ENCODE results near the gene SYCP2.

The SYCP2 gene

DNA sequence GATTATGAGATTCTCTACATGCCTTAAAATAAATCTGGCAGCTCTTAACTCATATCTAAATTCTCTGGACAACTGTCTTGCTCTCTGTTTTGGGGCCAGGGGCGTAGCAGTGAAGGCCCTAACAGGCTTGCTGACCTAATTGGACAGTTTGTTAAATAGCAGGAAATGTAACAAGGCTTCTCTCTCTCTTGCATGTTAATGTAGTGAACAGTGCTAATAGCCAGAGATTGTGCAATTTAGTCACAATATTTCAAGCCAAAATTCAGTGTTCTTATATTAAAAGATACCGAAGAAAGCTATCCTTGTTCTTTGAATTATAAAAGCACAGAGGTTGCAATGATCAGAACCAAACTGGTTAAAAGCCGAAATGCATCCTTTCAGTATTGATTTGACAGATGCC is 3.7 kb upstream of the SYCP2 start:
- peaks cover 6% of the 10 kb centered on the region for H3K36me3 ChIP-seq (ENCODE audit: insufficient read depth, insufficient read length, low read length)
- H3K4me1 ChIP-seq (ENCODE audit: insufficient read depth, insufficient read length), result peaks cover 7% of the 10 kb centered on the region
- no peak overlapping the region for H3K4me3 ChIP-seq (ENCODE audit: insufficient read length, low read depth)
- H3K27me3 ChIP-seq (ENCODE audit: insufficient read depth, insufficient read length), result peaks cover 15% of the 10 kb centered on the region
- DNase-seq (ENCODE audit: low read depth, low spot score), result no peak
- H3K9ac ChIP-seq (ENCODE audit: insufficient read length, low read depth), result no peak overlapping the region
- peaks cover 6% of the 10 kb centered on the region; the same call in 1 of the 2 replicates for H3K9me3 ChIP-seq (ENCODE audit: insufficient read depth, low read length)
- TF ChIP-seq SUZ12 (IDR thresholded peaks at IDR 0.05; ENCODE audit: extremely low read depth, insufficient read depth, insufficient read length) (no peak), YY1 (IDR thresholded peaks at IDR 0.05; ENCODE audit: insufficient read depth, insufficient read length) (no peak), ZNF274 (IDR thresholded peaks at IDR 0.05; ENCODE audit: low read depth, low read length) (no peak)

DNA sequence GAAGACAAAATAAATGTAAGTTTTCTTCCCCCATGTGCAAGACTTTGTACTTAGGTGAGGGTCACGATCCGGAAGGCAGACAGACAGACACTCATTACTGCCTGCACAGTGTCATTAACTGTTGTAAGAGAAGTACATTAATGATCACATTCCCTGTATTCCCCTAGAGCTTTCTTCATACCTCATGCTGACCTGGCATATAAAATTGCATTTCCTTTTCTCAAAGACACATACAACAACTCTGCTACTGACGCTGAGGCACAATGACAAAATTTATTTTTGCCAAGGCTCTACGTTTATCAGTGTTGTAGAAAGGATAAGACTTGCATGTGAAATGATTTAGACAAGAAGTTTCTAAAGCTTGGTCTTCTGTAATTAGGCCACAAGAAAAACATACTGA is 3.0 kb upstream of the SYCP2 start:
- no peak for TF ChIP-seq YY1 (IDR thresholded peaks at IDR 0.05; ENCODE audit: insufficient read depth, insufficient read length)
- no peak for TF ChIP-seq SUZ12 (IDR thresholded peaks at IDR 0.05; ENCODE audit: extremely low read depth, insufficient read depth, insufficient read length)
- TF ChIP-seq ZNF274 (IDR thresholded peaks at IDR 0.05; ENCODE audit: low read depth, low read length), result no peak
- Histone ChIP-seq H3K27me3 (ENCODE audit: insufficient read depth, insufficient read length) (peaks cover 15% of the 10 kb centered on the region), H3K9me3 (ENCODE audit: insufficient read depth, low read length) (peaks cover 6% of the 10 kb centered on the region; the same call in 1 of the 2 replicates), H3K4me3 (ENCODE audit: insufficient read length, low read depth) (no peak overlapping the region), H3K4me1 (ENCODE audit: insufficient read depth, insufficient read length) (peaks cover 7% of the 10 kb centered on the region), H3K9ac (ENCODE audit: insufficient read length, low read depth) (no peak overlapping the region), H3K36me3 (ENCODE audit: insufficient read depth, insufficient read length, low read length) (peaks cover 4% of the 10 kb centered on the region)
- DNase-seq (ENCODE audit: low read depth, low spot score), result no peak

DNA sequence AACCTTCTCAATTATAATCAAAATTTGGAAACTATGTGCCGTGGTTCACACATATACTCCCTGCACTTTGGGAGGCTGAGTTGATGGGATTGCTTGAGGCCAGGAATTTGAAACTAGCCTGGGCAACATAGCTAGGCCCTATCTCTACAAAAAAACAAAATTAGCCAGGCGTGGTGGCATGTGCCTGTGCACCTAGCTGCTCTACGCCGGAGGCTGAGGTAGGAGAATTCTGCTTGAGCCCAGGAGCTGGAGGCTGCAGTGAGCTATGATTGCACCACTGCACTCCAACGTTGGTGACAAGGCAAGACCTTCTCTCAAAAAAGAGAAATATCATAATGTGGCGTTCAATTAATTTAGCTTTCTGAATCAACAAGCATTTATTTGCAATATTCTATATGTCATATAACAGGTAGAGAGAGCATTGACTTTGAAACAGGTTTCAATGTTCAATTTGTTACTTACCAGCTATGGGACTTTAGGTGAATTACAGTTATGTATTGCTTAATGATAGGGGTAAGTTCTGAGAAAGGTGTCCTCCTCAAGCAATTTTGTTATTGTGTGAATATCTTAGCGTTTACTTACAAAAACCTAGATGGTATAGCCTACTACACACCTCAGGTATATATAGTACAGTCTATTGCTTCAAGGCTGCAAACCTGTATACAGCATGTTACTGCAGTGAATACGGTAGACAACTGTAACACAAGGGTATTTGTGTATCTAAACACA is 2.2 kb upstream of the SYCP2 start:
- peaks cover 4% of the 10 kb centered on the region for H3K36me3 ChIP-seq (ENCODE audit: insufficient read depth, insufficient read length, low read length)
- no peak for DNase-seq (ENCODE audit: low read depth, low spot score)
- no peak for TF ChIP-seq ZNF274 (IDR thresholded peaks at IDR 0.05; ENCODE audit: low read depth, low read length)
- TF ChIP-seq SUZ12 (IDR thresholded peaks at IDR 0.05; ENCODE audit: extremely low read depth, insufficient read depth, insufficient read length), result no peak
- no peak for TF ChIP-seq YY1 (IDR thresholded peaks at IDR 0.05; ENCODE audit: insufficient read depth, insufficient read length)
- peaks cover 7% of the 10 kb centered on the region for H3K4me1 ChIP-seq (ENCODE audit: insufficient read depth, insufficient read length)
- H3K4me3 ChIP-seq (ENCODE audit: insufficient read length, low read depth), result no peak overlapping the region
- peaks cover 15% of the 10 kb centered on the region for H3K27me3 ChIP-seq (ENCODE audit: insufficient read depth, insufficient read length)
- no peak overlapping the region for H3K9ac ChIP-seq (ENCODE audit: insufficient read length, low read depth)
- H3K9me3 ChIP-seq (ENCODE audit: insufficient read depth, low read length), result peaks cover 6% of the 10 kb centered on the region; the same call in 1 of the 2 replicates

DNA sequence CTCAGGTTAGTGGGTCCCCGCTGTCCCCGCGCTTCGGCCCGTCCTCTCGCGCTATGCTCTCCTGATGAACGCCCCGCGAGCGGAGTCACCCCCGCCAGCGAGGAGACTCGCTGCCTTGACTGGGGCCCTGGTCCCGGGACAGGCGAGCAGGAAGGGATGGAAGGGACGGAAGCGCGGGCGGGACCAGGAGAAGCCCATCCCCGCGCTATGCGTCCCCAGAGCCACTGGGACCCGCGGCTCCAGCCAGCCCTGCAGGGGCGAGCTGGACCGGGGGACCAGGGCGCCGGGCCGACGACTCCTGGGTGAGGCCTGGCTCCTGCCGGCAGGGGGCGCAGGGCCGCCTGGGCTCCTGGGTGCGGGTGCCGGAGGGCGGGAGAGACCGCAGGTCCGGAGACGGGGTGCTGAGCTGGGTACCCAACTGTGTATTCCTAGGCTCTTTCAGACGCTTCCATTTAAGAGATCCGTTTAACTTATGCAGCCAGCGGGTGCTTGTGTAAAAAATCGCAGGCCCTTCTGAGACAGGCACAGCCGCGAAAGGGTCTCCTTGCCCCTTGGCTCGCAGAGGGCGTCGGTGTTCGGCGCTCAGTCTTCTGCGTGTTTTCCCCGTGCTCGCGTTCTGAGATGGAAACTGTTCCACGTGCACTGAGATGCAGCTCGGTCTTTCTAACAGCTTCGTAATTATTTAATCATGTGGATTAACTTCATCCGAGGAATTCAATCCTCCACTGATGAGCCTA is 580 bp upstream of the SYCP2 start:
- Histone ChIP-seq H3K9me3 (ENCODE audit: insufficient read depth, low read length) (peaks cover 2% of the 10 kb centered on the region; the same call in 1 of the 2 replicates), H3K4me3 (ENCODE audit: insufficient read length, low read depth) (peak overlapping the region; percentile 44), H3K36me3 (ENCODE audit: insufficient read depth, insufficient read length, low read length) (peaks cover 2% of the 10 kb centered on the region), H3K4me1 (ENCODE audit: insufficient read depth, insufficient read length) (peaks cover 2% of the 10 kb centered on the region), H3K9ac (ENCODE audit: insufficient read length, low read depth) (peak overlapping the region; percentile 65), H3K27me3 (ENCODE audit: insufficient read depth, insufficient read length) (peaks cover 11% of the 10 kb centered on the region)
- TF ChIP-seq ZNF274 (IDR thresholded peaks at IDR 0.05; ENCODE audit: low read depth, low read length), result no peak
- no peak for TF ChIP-seq SUZ12 (IDR thresholded peaks at IDR 0.05; ENCODE audit: extremely low read depth, insufficient read depth, insufficient read length)
- no peak for DNase-seq (ENCODE audit: low read depth, low spot score)

DNA sequence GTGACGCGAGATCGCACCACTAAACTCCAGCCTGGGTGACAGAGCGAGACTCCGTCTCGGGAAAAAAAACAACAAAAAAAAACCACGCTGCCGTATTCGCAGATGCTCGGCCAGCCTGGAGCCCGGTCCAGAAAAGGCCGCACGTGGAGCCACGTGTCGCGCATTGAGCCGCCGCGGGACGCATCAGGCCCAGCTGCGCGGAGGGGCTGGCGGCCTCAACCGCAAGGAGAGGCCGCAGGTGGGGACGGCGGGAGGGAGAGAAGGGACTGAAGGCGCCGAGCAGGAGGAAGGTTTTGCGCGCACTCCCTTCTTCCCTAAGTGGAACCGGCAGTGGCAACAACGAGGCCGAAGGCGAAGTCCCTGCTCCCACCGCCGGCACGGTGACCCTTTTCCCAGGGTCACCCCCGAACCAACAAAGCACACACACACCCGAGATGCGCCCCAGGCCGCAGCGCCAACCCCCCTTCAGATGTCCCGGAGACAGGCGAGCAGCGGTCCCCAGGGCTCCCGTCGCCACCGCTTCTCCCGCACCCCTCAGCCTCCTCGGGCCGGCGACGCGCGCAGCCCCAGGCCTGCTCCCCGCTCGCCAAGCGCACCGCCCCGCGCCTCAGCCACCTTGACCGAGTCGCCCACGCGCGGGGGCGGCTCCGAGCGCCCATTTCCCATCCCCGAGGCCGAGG is 681 bp downstream of the SYCP2 start:
- TF ChIP-seq YY1 (IDR thresholded peaks at IDR 0.05; ENCODE audit: insufficient read depth, insufficient read length) (no peak), ZNF274 (IDR thresholded peaks at IDR 0.05; ENCODE audit: low read depth, low read length) (no peak), SUZ12 (IDR thresholded peaks at IDR 0.05; ENCODE audit: extremely low read depth, insufficient read depth, insufficient read length) (no peak)
- no peaks in the 10 kb centered on the region for H3K4me1 ChIP-seq (ENCODE audit: insufficient read depth, insufficient read length)
- no peak for DNase-seq (ENCODE audit: low read depth, low spot score)
- no peak overlapping the region for H3K4me3 ChIP-seq (ENCODE audit: insufficient read length, low read depth)
- H3K36me3 ChIP-seq (ENCODE audit: insufficient read depth, insufficient read length, low read length), result no peaks in the 10 kb centered on the region
- H3K27me3 ChIP-seq (ENCODE audit: insufficient read depth, insufficient read length), result peaks cover 8% of the 10 kb centered on the region
- no peak overlapping the region for H3K9ac ChIP-seq (ENCODE audit: insufficient read length, low read depth)
- H3K9me3 ChIP-seq (ENCODE audit: insufficient read depth, low read length), result no peaks in the 10 kb centered on the region

DNA sequence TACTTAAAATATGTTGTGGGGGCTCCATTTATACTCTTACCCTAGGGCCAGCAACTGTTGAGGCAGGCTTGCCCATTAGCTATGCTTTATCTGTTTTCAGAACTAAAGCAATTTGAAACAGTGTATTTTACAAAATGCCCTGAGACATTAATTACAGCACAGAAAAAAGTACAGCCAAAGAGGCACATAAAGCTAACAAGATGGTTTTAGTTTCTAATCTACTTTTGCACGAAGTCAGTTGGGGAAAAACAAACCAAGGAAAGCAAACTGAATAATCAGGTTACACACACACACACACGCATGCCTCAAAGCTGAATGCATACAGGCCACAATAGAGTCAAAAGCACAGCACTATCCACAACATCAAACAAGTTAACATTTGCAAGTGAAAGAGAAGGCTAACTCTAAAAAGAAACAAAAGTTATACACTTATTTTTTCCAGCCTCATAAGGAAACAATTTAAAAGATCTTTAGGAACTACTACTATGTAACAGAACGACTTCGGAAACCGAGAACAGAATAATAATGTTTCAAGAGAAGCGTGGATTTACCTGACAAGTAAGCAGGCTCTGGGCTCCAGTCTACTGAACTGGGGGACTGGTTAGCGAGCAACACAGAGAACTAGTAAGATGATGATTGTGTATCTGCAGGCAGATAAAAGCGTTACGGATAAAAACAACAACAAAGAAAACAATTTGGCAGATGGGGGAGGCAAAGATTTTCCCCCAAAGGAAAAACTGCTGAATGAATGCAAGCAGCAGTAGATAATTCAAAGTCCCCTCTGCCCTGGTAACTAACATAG is 1.7 kb downstream of the SYCP2 start:
- Histone ChIP-seq H3K9ac (ENCODE audit: insufficient read length, low read depth) (no peak overlapping the region), H3K9me3 (ENCODE audit: insufficient read depth, low read length) (no peaks in the 10 kb centered on the region), H3K4me3 (ENCODE audit: insufficient read length, low read depth) (no peak overlapping the region), H3K27me3 (ENCODE audit: insufficient read depth, insufficient read length) (peaks cover 8% of the 10 kb centered on the region), H3K4me1 (ENCODE audit: insufficient read depth, insufficient read length) (no peaks in the 10 kb centered on the region), H3K36me3 (ENCODE audit: insufficient read depth, insufficient read length, low read length) (no peaks in the 10 kb centered on the region)
- DNase-seq (ENCODE audit: low read depth, low spot score), result no peak
- TF ChIP-seq SUZ12 (IDR thresholded peaks at IDR 0.05; ENCODE audit: extremely low read depth, insufficient read depth, insufficient read length) (no peak), YY1 (IDR thresholded peaks at IDR 0.05; ENCODE audit: insufficient read depth, insufficient read length) (no peak), ZNF274 (IDR thresholded peaks at IDR 0.05; ENCODE audit: low read depth, low read length) (no peak)
